Upper lobe of left lung (tissue), 4 donors: ENCODE data around the gene C9orf50.

Experiments
- POLR2AphosphoS5 ChIP-seq, 2 donors: sonication (generic); formaldehyde crosslinking; IDR thresholded peaks; one replicate each; pipeline ENCODE4 v1.5.1; 2017; ENCODE audit warnings: antibody characterized with exemption in 2 of 2
- TF ChIP-seq, protein P1 (sequence below), 6 experiments: fragments of 450-650 bp in 4 of 6; fragments of 200-600 bp in 2 of 6; sonication (generic) in 2 of 6; IDR thresholded peaks; one replicate each; pipeline ENCODE4 v1.5.1; 2016 to 2019; ENCODE audit warnings: antibody characterized with exemption in 6 of 6

DNA sequence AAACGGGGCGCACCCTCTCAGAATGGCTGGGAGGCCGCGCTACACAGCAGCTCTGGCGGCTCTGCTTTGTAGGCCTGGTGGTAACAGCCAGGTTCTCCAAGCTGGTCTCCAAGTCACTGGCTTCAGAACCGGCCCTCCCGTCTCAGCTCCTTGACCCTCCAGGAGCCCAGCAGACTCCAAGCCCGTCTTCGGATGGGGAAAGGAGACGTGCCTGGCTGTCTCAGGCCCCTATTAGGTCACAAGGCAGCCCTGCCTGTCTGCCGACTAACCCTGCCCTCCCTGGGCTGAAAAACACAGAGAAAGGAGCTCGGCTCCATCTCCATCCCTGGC is 18.8 kb upstream of the C9orf50 start:
- TF ChIP-seq, protein P1, sequence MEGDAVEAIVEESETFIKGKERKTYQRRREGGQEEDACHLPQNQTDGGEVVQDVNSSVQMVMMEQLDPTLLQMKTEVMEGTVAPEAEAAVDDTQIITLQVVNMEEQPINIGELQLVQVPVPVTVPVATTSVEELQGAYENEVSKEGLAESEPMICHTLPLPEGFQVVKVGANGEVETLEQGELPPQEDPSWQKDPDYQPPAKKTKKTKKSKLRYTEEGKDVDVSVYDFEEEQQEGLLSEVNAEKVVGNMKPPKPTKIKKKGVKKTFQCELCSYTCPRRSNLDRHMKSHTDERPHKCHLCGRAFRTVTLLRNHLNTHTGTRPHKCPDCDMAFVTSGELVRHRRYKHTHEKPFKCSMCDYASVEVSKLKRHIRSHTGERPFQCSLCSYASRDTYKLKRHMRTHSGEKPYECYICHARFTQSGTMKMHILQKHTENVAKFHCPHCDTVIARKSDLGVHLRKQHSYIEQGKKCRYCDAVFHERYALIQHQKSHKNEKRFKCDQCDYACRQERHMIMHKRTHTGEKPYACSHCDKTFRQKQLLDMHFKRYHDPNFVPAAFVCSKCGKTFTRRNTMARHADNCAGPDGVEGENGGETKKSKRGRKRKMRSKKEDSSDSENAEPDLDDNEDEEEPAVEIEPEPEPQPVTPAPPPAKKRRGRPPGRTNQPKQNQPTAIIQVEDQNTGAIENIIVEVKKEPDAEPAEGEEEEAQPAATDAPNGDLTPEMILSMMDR (IDR thresholded peaks at IDR 0.05), result no peak
- no peak for TF ChIP-seq POLR2AphosphoS5 (IDR thresholded peaks at IDR 0.05)
